ENCODE data around the gene ZNF592. TPM values are rescaled to one million over a fixed set of nuclear protein-coding genes. Genes with fewer than 3 reads are reported as not detected.

ZNF592 gene
- total and polyA plus RNA-seq, 2 donors (not counting 3 experiments of a cell fraction or from before 2014, with no cell fraction given) = 12.3 to 21.1 TPM

- peaks cover 67% of the 10 kb centered on the region for H3K79me2 ChIP-seq (ENCODE audit: control insufficient read depth, insufficient read depth, low read length)
- dilution Hi-C loops (cut with MboI; ENCODE audit: extremely low pct_ligation_motif_present, low sequenced_read_pairs) (no loop called here), intact Hi-C loops (cut with micrococcal nuclease) (no loop called here)
- no peak overlapping the region for H3K9ac ChIP-seq (replicated peaks; ENCODE audit: extremely low read depth, insufficient read depth, low read length)
- no peaks in the 10 kb centered on the region for H3K9me1 ChIP-seq (replicated peaks; ENCODE audit: control insufficient read depth, extremely low read depth, insufficient read depth, low read length)
- H3K27ac ChIP-seq (ENCODE audit: insufficient read depth, low read depth, low read length) = no peak overlapping the region
- H3K9me3 ChIP-seq (replicated peaks; ENCODE audit: control insufficient read depth, insufficient read depth, low read length) = no peaks in the 10 kb centered on the region
- POLR2A ChIA-PET = no interaction called here
- DNase-seq (ENCODE audit: low read depth, low spot score) = no peak
- H2AFZ ChIP-seq (ENCODE audit: low read depth, low read length) = no peak overlapping the region
- H4K20me1 ChIP-seq (replicated peaks; ENCODE audit: control insufficient read depth, extremely low read depth, insufficient read depth, low read length) = peaks cover 8% of the 10 kb centered on the region
- CTCF ChIA-PET = no interaction called here
- peaks cover 0 to 4% of the 10 kb centered on the region in 2 experiments for H3K36me3 ChIP-seq (ENCODE audit: control insufficient read depth in 2 of 2, extremely low read depth in 1 of 2, insufficient read depth in 2 of 2, low read length in 2 of 2)
- BruUV-seq (replicated peaks) = no TSS peak
- no peak overlapping the region for H3K4me2 ChIP-seq (ENCODE audit: insufficient read depth, low read length)
- FAIRE-seq = no peak
- peaks cover 21% of the 10 kb centered on the region for H3K4me1 ChIP-seq (ENCODE audit: control insufficient read depth, extremely low read depth, insufficient read depth, low read length)
- no peaks in the 10 kb centered on the region for H3K27me3 ChIP-seq (ENCODE audit: control insufficient read depth in 2 of 2, insufficient read depth in 2 of 2, low read length in 2 of 2)
- no peak overlapping the region for H3K4me3 ChIP-seq (replicated peaks in 1 of 3; ENCODE audit: insufficient read depth in 1 of 3, low read depth in 1 of 3, low read length in 3 of 3)
- no peak for TF ChIP-seq CTCF (IDR thresholded peaks at IDR 0.05; ENCODE audit: extremely low read depth in 1 of 2, insufficient read depth in 1 of 2, low read depth in 1 of 2, low read length in 2 of 2)
- TF ChIP-seq POLR2AphosphoS5 (IDR thresholded peaks at IDR 0.05; ENCODE audit: insufficient read depth, low read depth, low read length) = no peak
These were observed 18.2 kb downstream of the ZNF592 start for GRCh38 chr15:84766461-84767035.

- H4K20me1 ChIP-seq (replicated peaks; ENCODE audit: control insufficient read depth, extremely low read depth, insufficient read depth, low read length) = no peaks in the 10 kb centered on the region
These were observed 23.6 kb downstream of the ZNF592 start for GRCh38 chr15:84772031-84772430.

More at GRCh38 chr15:84772031-84772430, 23.6 kb downstream of the ZNF592 start:
- POLR2A ChIA-PET = no interaction called here
- dilution Hi-C loops (cut with MboI; ENCODE audit: extremely low pct_ligation_motif_present, low sequenced_read_pairs) (no loop called here), intact Hi-C loops (cut with micrococcal nuclease) (loop anchor here (2.0 kb wide), 1 partner anchor 55 kb away; the partner anchor contains the start of gene SEC11A)
- H3K27me3 ChIP-seq (ENCODE audit: control insufficient read depth in 2 of 2, insufficient read depth in 2 of 2, low read length in 2 of 2) = no peaks in the 10 kb centered on the region
- no peak overlapping the region for H2AFZ ChIP-seq (ENCODE audit: low read depth, low read length)
- peak; percentile 68 for DNase-seq (ENCODE audit: low read depth, low spot score)
- H3K9me3 ChIP-seq (replicated peaks; ENCODE audit: control insufficient read depth, insufficient read depth, low read length) = no peaks in the 10 kb centered on the region
- CTCF ChIA-PET = interaction anchor here (0.8 to 1.1 kb wide), 5 partner anchors 36 to 173 kb away, joined by 3 to 4 read pairs (median 3); partner anchors contain the start of gene WDR73
- peak overlapping the region; percentile 16 for H3K27ac ChIP-seq (ENCODE audit: insufficient read depth, low read depth, low read length)
- FAIRE-seq = peak; percentile 75
- H3K4me1 ChIP-seq (ENCODE audit: control insufficient read depth, extremely low read depth, insufficient read depth, low read length) = peaks cover 19% of the 10 kb centered on the region
- H3K4me2 ChIP-seq (ENCODE audit: insufficient read depth, low read length) = peak overlapping the region; percentile 86
- peaks cover 2 to 4% of the 10 kb centered on the region in 2 experiments for H3K36me3 ChIP-seq (ENCODE audit: control insufficient read depth in 2 of 2, extremely low read depth in 1 of 2, insufficient read depth in 2 of 2, low read length in 2 of 2)
- no peak overlapping the region for H3K9ac ChIP-seq (replicated peaks; ENCODE audit: extremely low read depth, insufficient read depth, low read length)
- no TSS peak for BruUV-seq (replicated peaks)
- peaks cover 58% of the 10 kb centered on the region for H3K79me2 ChIP-seq (ENCODE audit: control insufficient read depth, insufficient read depth, low read length)
- H3K9me1 ChIP-seq (replicated peaks; ENCODE audit: control insufficient read depth, extremely low read depth, insufficient read depth, low read length) = no peaks in the 10 kb centered on the region
- TF ChIP-seq JUN (IDR thresholded peaks at IDR 0.05; ENCODE audit: borderline replicate concordance, insufficient read depth, insufficient read length, low read depth) = no peak
- peak; percentile 7 for TF ChIP-seq POLR2A (IDR thresholded peaks at IDR 0.05; ENCODE audit: low read depth, low read length)
- no peak for TF ChIP-seq MAX (IDR thresholded peaks at IDR 0.05; ENCODE audit: insufficient read depth, insufficient read length)
- TF ChIP-seq POLR2AphosphoS5 (IDR thresholded peaks at IDR 0.05; ENCODE audit: insufficient read depth, low read depth, low read length) = no peak
- no peak overlapping the region for H3K4me3 ChIP-seq (replicated peaks in 1 of 3; ENCODE audit: insufficient read depth in 1 of 3, low read depth in 1 of 3, low read length in 3 of 3)
